GM10266 (cell line): Measurements from ENCODE around the gene PYY.

Experiments used
- DNase-seq: peaks from one replicate; pipeline ENCODE4 v3.0.0; 2012; ENCODE audit errors: extremely low spot score
- CTCF ChIP-seq: IDR thresholded peaks from 2 replicates; pipeline ENCODE4 v1.5.1; 2012; ENCODE audit warnings: mild to moderate bottlenecking, low read depth; ENCODE audit not compliant: control insufficient read depth, insufficient read depth; ENCODE audit errors: missing control alignments

The PYY gene

GRCh38 chr17:43953746-43954145 lies at the start of gene PYY:
TSS of gene PYY (minus strand) at chr17:43953940. CDS start at chr17:43953483, 457 bp downstream.
- DNase-seq, result no peak
- TF ChIP-seq CTCF, result no peak

- DNase-seq, result no peak
- TF ChIP-seq CTCF, result no peak
These were observed 48.6 kb upstream of the PYY start for GRCh38 chr17:44002141-44002848.

- DNase-seq, result no peak
- no peak for TF ChIP-seq CTCF
These were observed 47.8 kb upstream of the PYY start for GRCh38 chr17:44001461-44001920.

- DNase-seq, result no peak
- no peak for TF ChIP-seq CTCF
These were observed 47.2 kb upstream of the PYY start for GRCh38 chr17:44000871-44001460.

- TF ChIP-seq CTCF, result no peak
- no peak for DNase-seq
These were observed 46.6 kb upstream of the PYY start for GRCh38 chr17:44000141-44000860.

- DNase-seq, result no peak
- TF ChIP-seq CTCF, result no peak
These were observed 45.3 kb upstream of the PYY start for GRCh38 chr17:43999024-43999423.
